Gastroesophageal sphincter (tissue), 4 donors: ENCODE results near the gene NLRP10. TPM values are rescaled to one million over a fixed set of nuclear protein-coding genes. Genes with fewer than 3 reads are reported as not detected.

Source experiments
- ATAC-seq: fragments of 150-250 bp; one replicate; pipeline ENCODE4 v1.9.1; 2016; ENCODE audit warnings: mild to moderate bottlenecking, moderate library complexity
- H3K27ac ChIP-seq, 4 donors: fragments of 200-600 bp; sonication (generic) in 3 of 4; 1 replicate in 3 of 4; 2 replicates in 1 of 4; pipeline ENCODE4 v1.5.1; 2016 to 2019
- H3K27me3 ChIP-seq: fragments of 200-600 bp; sonication (generic); one replicate; pipeline ENCODE4 v1.5.1; 2019
- H3K36me3 ChIP-seq, 2 donors: fragments of 200-600 bp; sonication (generic); one replicate each; pipeline ENCODE4 v1.5.1; 2019; ENCODE audit warnings: control low read depth in 1 of 2
- H3K4me1 ChIP-seq, 3 donors: fragments of 200-600 bp; sonication (generic); 1 replicate in 2 of 3; 2 replicates in 1 of 3; pipeline ENCODE4 v1.5.1; 2016 to 2019; ENCODE audit warnings: control low read depth in 2 of 3
- H3K4me3 ChIP-seq, 2 donors: fragments of 200-600 bp; sonication (generic); one replicate each; pipeline ENCODE4 v1.5.1; 2019; ENCODE audit warnings: mild to moderate bottlenecking in 1 of 2, moderate library complexity in 1 of 2
- H3K9me3 ChIP-seq, 3 donors: fragments of 200-600 bp; sonication (generic); one replicate each; pipeline ENCODE4 v1.5.1; 2017 to 2019; ENCODE audit warnings: control low read depth in 2 of 3
- CTCF ChIP-seq, 4 experiments: fragments of 200-600 bp in 2 of 4; fragments of 450-650 bp in 2 of 4; sonication (generic) in 1 of 4; IDR thresholded peaks; one replicate each; pipeline ENCODE4 v1.5.1; 2017 to 2019; ENCODE audit warnings: antibody characterized with exemption in 4 of 4, mild to moderate bottlenecking in 2 of 4, moderate library complexity in 2 of 4
- EP300 ChIP-seq: sonication (generic); formaldehyde crosslinking; IDR thresholded peaks from one replicate; pipeline ENCODE4 v1.6.1; 2017; ENCODE audit warnings: antibody characterized with exemption, mild to moderate bottlenecking
- POLR2A ChIP-seq, 2 donors: fragments of 450-650 bp; IDR thresholded peaks; one replicate each; pipeline ENCODE4 v1.6.1; 2017; ENCODE audit warnings: antibody characterized with exemption in 2 of 2, mild to moderate bottlenecking in 2 of 2, moderate library complexity in 1 of 2
- POLR2AphosphoS5 ChIP-seq: sonication (generic); formaldehyde crosslinking; IDR thresholded peaks from one replicate; pipeline ENCODE4 v1.6.1; 2017; ENCODE audit warnings: antibody characterized with exemption
- WGBS, 2 donors: methylation state at CpG; one replicate each; pipeline ENCODE4 v1.1.5; 2018; ENCODE audit warnings: low coverage in 1 of 2; 5-methylcytosine and 5-hydroxymethylcytosine counted together
- total RNA-seq, 4 donors: library from RNA; depleted of rRNA; stranded (reverse); fragments of >200 nt; gene quantifications; one replicate each; pipeline ENCODE4 v1.1.0, GENCODE V29; 2016

Gene NLRP10
- total RNA-seq, 4 donors from 2014 or later = not detected

DNA sequence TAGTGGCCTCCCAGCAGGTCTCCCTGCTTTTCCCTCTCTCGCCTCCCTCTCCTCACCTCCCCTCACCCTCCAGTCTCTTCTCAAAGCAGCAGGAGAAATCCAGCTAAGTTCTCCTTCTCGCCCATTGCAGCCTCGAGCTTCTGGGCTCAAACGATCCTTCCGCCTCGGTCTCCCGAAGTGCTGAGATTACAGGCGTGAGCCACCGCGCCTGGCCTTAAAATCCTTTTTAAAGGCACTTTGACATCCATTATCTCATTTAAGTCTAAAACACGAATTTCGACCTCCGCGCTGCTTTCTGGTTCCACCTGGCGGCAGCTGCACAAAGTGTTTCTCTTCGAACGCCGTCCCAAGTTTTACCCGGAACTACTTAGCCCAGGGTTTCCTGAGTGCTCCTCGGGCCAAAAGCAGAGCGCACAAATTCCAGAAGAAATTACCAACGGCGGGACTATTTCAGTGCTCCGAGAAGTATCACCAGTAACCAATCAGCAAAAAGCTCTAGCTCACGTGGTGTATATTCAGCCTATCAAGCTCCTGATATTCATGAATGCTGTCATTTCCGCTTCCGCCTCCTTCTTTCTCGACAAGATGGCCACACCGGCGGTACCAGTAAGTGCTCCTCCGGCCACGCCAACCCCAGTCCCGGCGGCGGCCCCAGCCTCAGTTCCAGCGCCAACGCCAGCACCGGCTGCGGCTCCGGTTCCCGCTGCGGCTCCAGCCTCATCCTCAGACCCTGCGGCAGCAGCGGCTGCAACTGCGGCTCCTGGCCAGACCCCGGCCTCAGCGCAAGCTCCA, 21.7 kb upstream of the NLRP10 start, which contains the start of gene EIF3F:
Gene EIF3F (plus strand): TSS at position 570 of the 792 bp plus-strand sequence. CDS start 16 bp downstream, at position 586.
- no peaks in the 10 kb centered on the region for H3K27me3 ChIP-seq
- TF ChIP-seq POLR2A (IDR thresholded peaks at IDR 0.05) = peak in 1 of 2 donors; percentile 21
- peak; percentile 63 to 88 (median 86) for TF ChIP-seq CTCF (IDR thresholded peaks at IDR 0.05)
- no peak for TF ChIP-seq EP300
- TF ChIP-seq POLR2AphosphoS5 = peak; percentile 70
- peaks cover 13 to 42% (median 18%) of the 10 kb centered on the region in 3 donors for H3K4me1 ChIP-seq
- peak within 1 kb of the TSS; percentile 61 to 67 for H3K4me3 ChIP-seq
- ATAC-seq = peak; percentile 100
- peaks cover 0 to 9% of the 10 kb centered on the region in 2 donors for H3K36me3 ChIP-seq
- 0 to 2% methylated on average over 7 to 25 of the region's 47 CpGs for WGBS, 2 donors
- no peaks in the 10 kb centered on the region for H3K9me3 ChIP-seq
- peak within 1 kb of the TSS; percentile 74 to 88 (median 78) for H3K27ac ChIP-seq

GRCh38 chr11:7983832-7984590, 18.8 kb upstream of the NLRP10 start:
- Histone ChIP-seq H3K27me3 (no peaks in the 10 kb centered on the region), H3K9me3 (no peaks in the 10 kb centered on the region), H3K4me1 (peaks cover 10 to 23% (median 12%) of the 10 kb centered on the region in 3 donors), H3K27ac (no peak overlapping the region), H3K36me3 (no peaks in the 10 kb centered on the region), H3K4me3 (no peak overlapping the region)
- ATAC-seq = no peak
- 100% methylated on average over 2 of the region's 7 CpGs; no CpG with 5 or more reads in 1 of the 2 donors for WGBS, 2 donors
- TF ChIP-seq EP300 = no peak

- no peak for ATAC-seq
- Histone ChIP-seq H3K4me3 (no peak overlapping the region), H3K27me3 (no peaks in the 10 kb centered on the region), H3K36me3 (no peaks in the 10 kb centered on the region), H3K27ac (no peak overlapping the region), H3K9me3 (no peaks in the 10 kb centered on the region), H3K4me1 (peaks cover 0 to 10% (median 0%) of the 10 kb centered on the region in 3 donors)
- WGBS, 2 donors = 40 to 89% methylated on average over 1 of the region's 1 CpG
- TF ChIP-seq POLR2AphosphoS5 (no peak), POLR2A (IDR thresholded peaks at IDR 0.05) (no peak), EP300 (no peak), CTCF (IDR thresholded peaks at IDR 0.05) (no peak)
Observed at GRCh38 chr11:7982582-7983119, 17.4 kb upstream of the NLRP10 start.

DNA sequence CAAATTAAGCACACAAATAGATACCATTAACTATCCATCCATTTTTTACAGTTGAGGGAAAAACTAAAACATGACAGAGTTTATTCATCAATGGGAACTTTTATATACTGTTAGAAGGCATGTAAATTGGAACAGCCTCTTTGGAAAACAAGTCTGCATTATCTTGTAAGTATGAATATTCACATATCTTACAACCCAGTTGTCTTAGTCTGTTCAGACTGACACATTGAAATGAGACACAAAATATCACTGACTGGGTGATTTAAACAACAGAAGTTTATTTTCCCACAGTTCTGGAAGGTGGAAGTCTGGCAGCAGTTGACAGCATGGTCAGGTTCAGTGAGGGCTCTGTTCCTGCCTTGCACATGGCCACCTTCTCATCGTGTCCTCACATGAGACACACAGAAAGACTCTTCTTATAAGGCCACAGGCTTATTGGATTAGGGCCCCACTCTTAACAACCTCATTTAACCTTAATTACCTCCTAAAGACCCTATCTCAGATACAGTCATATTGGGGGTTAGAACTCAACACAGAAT, 16.4 kb upstream of the NLRP10 start:
- TF ChIP-seq EP300 (no peak), CTCF (IDR thresholded peaks at IDR 0.05) (no peak), POLR2AphosphoS5 (no peak)
- H3K27me3 ChIP-seq = no peaks in the 10 kb centered on the region
- peaks cover 0 to 8% (median 0%) of the 10 kb centered on the region in 3 donors for H3K4me1 ChIP-seq
- 70% methylated on average over 1 of the region's 1 CpG; no CpG with 5 or more reads in 1 of the 2 donors for WGBS, 2 donors
- no peak for ATAC-seq
- H3K9me3 ChIP-seq = no peaks in the 10 kb centered on the region
- H3K27ac ChIP-seq = no peak overlapping the region
- no peaks in the 10 kb centered on the region for H3K36me3 ChIP-seq
- H3K4me3 ChIP-seq = no peak overlapping the region
